HG02970 (cell line): ENCODE results near the gene WFDC10A.
"Not testable (repeated sequence)": the region's sequence is repeated elsewhere in the genome, so short reads cannot be mapped to it uniquely, and the experiment has no call there.

ENCODE experiments used
- ATAC-seq: cut with Tn5 transposase; IDR thresholded peaks from one replicate; pipeline ENCODE4 v1.9.1; 2021; ENCODE audit warnings: mild to moderate bottlenecking, moderate library complexity, moderate number of reproducible peaks; ENCODE audit not compliant: unreplicated experiment, low FRiP score

Gene WFDC10A

DNA sequence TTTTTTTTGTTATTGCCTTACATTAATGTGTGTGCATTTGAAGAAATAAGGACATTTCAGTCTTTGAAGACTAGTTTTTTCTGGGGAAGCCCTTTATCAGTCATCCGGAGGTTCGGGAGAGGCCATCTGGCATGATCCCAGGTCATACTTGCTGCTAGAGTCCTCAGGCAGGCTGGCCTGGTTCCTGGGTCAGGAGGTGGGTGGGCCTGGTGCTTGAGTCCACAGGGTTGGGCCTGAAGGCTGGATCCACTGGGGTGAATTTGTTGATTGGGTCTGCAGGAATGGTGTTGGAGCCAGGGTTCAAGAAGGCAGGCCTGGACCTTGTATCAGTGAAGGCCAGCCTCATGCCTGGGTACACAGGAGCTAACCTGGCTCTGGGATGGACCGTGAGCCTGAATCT, 17.3 kb downstream of the WFDC10A start:
- ATAC-seq = no peak

DNA sequence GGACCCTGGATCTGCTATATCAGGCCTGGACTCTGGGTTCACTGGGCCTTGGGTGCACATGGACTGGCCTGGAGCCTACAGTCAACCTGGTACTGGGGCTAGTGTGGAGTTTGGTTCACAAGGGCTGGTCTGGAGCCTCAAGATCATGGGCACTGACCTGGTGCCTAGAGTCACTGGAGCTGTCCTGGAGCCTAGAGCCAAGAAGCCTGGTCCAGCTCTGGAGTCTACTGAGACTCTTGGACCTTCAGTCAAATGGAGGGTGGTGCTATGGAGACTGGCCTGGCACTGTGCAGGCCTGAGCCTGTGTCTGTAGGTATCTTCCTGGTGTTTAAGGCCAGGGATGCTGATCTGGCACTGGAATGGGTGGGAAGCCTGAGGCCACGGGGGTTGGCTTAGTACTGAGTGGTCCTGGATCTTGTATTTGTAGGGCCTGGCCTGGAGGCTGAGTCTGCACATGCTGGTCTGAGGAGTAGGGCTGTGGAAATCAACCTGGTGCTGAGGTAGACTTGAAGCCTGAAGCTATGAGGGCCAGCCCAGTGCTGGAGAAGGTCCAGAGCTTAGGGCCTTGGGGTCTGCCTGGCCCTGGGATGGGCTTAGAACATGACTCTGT, 18.0 kb downstream of the WFDC10A start:
- ATAC-seq = no peak

DNA sequence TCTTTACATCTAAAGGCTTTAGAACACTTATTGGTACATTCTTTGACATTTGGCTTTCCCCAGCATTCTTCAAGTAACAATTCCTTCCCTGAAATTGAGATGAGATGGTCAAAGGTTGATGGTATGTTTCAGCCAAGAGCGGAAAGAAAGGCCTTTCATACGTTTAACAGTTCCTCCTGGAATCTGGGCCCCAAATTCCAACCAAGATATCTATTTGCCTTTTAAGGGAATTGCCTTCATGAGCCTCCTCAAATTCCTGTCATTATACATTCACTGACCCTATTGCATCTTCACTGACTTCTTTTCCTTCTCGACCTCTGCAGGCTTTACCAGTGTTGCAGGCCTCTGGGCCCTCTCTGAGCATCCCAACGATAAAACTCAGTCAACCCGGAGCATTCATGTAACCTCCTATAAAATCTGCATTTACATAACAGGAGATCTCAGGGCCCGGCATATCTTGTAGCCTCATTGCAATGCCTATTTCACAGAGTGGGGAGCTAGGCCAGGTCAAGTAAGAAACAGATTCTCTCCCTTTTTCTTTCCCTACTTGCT, 19.8 kb downstream of the WFDC10A start:
- no peak for ATAC-seq

DNA sequence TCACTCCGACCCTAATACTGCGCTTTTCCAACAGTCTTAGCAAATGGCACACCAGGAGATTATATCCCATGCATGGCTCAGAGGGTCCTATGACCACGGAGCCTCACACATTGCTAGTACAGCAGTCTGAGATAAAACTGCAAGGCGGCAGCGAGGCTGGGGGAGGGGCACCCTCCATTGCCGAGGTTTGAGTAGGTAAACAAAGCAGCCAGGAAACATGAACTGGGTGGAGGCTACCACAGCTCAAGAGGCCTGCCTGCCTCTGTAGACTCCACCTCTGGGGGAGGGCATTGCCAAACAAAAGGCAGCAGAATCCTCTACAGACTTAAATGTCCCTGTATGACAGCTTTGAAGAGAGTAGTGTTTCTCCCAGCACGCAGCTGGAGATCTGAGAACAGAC, 22.2 kb downstream of the WFDC10A start:
- ATAC-seq = not testable (repeated sequence)

DNA sequence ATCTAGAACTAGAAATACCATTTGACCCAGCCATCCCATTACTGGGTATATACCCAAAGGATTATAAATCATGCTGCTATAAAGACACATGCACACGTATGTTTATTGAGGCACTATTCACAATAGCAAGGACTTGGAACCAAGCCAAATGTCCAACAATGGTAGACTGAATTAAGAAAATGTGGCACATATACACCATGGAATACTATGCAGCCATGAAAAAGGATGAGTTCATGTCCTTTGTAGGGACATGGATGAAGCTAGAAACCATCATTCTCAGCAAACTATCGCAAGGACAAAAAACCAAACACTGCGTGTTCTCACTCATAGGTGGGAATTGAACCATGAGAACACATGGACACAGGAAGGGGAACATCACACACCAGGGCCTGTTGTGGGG, 27.5 kb downstream of the WFDC10A start:
- ATAC-seq = not testable (repeated sequence)

DNA sequence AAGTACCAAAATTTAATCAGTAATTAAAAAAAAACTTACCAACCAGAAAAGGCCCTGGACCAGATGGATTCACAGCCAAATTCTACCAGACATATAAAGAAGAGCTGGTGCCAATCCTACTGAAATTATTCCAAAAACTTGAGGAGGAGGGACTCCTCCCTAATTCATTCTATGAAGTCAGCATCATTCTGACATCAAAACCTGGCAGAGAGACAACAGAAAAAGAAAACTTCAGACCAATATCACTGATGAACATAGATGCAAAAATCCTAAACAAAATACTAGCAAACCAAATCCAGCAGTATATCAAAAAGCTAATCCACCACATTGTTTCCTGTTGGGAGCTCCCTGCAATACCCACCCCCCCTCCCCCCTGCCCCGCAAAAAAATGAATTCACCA, 40.6 kb downstream of the WFDC10A start, which contains the start of gene WFDC11:
WFDC11 (minus strand) TSS at position 101 of the 400 bp plus-strand sequence. CDS start 19,639 bp downstream, outside the sequence.
- ATAC-seq = no peak

DNA sequence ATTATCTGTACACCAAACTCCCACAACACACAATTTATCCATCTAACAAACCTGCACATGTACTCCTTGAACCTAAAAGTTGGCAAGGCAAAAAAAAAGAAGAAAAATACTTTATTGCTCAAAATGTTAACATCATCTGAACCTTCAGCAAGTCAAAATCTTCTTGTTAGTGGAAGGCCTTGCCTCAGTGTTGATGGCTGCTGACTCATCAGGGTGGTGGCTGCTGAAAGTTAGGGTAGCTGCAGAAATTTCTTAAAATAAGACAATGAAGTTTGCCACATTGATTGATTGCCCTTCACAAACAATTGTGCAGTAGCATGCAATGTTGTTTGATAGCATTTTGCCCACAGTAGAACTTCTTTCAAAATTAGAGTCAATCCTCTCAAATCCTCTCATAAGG, 43.2 kb downstream of the WFDC10A start:
- no peak for ATAC-seq

DNA sequence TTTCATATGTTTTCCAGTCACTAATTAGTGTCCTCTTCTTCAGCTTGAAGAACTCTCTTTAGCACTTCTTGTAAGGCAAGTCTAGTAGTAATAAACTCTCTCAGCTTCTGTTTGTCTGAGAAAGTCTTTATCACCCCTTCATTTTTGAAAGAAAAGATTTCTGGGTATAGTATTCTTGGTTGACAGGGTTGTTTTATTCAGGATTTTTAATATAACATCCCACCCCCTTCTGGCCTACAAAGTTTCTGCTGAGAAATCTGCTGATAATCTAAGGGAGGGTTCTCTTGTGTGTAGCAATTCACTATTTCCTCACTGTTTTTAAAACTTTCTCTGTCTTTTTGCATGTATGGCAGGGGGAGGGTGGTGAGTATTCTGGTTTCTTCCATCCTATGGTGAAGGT, 50.1 kb downstream of the WFDC10A start:
- ATAC-seq = no peak
